Tibial artery (tissue), 4 donors: ENCODE data around the gene HENMT1.

ENCODE experiments used
- DNase-seq, 2 donors: peaks; one replicate each; pipeline ENCODE4 v3.0.0-alpha.2; 2019
- H3K27ac ChIP-seq, 2 donors: fragments of 200-600 bp; sonication (generic) in 1 of 2; 1 replicate in 1 of 2; 2 replicates in 1 of 2; pipeline ENCODE4 v1.5.1; 2018 to 2019; ENCODE audit warnings: mild to moderate bottlenecking in 1 of 2
- H3K27me3 ChIP-seq, 2 donors: fragments of 200-600 bp; sonication (generic) in 1 of 2; one replicate each; pipeline versions ENCODE4 v1.5.1 to v1.6.0; 2016 to 2019
- H3K36me3 ChIP-seq, 3 donors: fragments of 200-600 bp; sonication (generic) in 2 of 3; one replicate each; pipeline ENCODE4 v1.5.1; 2016 to 2019; ENCODE audit warnings: mild to moderate bottlenecking in 2 of 3
- H3K4me1 ChIP-seq, 4 donors: fragments of 200-600 bp; sonication (generic) in 2 of 4; 1 replicate in 3 of 4; 2 replicates in 1 of 4; pipeline ENCODE4 v1.5.1; 2016 to 2019
- H3K4me3 ChIP-seq, 2 donors: fragments of 200-600 bp; sonication (generic) in 1 of 2; 1 replicate in 1 of 2; 2 replicates in 1 of 2; pipeline ENCODE4 v1.5.1; 2018 to 2019; ENCODE audit warnings: mild to moderate bottlenecking in 2 of 2
- H3K9me3 ChIP-seq, 3 donors: fragments of 200-600 bp; sonication (generic) in 1 of 3; one replicate each; pipeline ENCODE4 v1.5.1; 2016 to 2019
- intact Hi-C: fragments of 100-400 bp; cut with DNase I; formaldehyde crosslinking; loops from one replicate; pipeline ENCODE4 v1.15.0; 2023; ENCODE audit warnings: low total_unique reads
- TF ChIP-seq, protein P1 (sequence below), 2 experiments: fragments of 200-600 bp in 1 of 2; fragments of 450-650 bp in 1 of 2; IDR thresholded peaks; one replicate each; pipeline ENCODE4 v1.5.1; 2017 to 2019; ENCODE audit warnings: antibody characterized with exemption in 2 of 2, mild to moderate bottlenecking in 1 of 2, moderate library complexity in 1 of 2

The HENMT1 gene

DNA sequence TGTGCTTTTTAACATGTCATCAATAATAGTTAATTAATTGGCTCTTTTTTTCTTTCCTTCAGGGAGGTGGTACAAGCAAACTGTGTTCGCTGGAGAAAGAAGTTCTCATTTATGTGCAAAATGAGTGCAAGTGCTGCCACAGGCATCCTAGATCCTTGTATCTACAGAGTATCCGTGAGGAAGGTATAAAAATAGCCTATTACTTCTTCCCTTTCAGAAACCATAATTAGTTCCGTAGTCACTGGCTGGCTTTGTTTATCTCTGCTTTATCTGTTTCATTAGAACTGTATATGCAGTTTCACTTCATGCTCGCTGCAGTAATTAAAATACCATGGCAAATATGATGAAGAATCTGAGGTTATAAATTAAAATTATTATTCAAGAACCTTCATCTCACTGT lies 60.4 kb downstream of the HENMT1 start:
- H3K9me3 ChIP-seq = no peaks in the 10 kb centered on the region
- H3K4me1 ChIP-seq = peaks cover 0 to 12% (median 6%) of the 10 kb centered on the region in 4 donors
- intact Hi-C loops = no loop called here
- H3K27ac ChIP-seq = no peak overlapping the region
- H3K4me3 ChIP-seq = no peak overlapping the region
- DNase-seq = no peak
- TF ChIP-seq, protein P1, sequence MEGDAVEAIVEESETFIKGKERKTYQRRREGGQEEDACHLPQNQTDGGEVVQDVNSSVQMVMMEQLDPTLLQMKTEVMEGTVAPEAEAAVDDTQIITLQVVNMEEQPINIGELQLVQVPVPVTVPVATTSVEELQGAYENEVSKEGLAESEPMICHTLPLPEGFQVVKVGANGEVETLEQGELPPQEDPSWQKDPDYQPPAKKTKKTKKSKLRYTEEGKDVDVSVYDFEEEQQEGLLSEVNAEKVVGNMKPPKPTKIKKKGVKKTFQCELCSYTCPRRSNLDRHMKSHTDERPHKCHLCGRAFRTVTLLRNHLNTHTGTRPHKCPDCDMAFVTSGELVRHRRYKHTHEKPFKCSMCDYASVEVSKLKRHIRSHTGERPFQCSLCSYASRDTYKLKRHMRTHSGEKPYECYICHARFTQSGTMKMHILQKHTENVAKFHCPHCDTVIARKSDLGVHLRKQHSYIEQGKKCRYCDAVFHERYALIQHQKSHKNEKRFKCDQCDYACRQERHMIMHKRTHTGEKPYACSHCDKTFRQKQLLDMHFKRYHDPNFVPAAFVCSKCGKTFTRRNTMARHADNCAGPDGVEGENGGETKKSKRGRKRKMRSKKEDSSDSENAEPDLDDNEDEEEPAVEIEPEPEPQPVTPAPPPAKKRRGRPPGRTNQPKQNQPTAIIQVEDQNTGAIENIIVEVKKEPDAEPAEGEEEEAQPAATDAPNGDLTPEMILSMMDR (IDR thresholded peaks at IDR 0.05) = no peak
- peaks cover 4 to 16% (median 13%) of the 10 kb centered on the region in 3 donors for H3K36me3 ChIP-seq
- no peaks in the 10 kb centered on the region for H3K27me3 ChIP-seq

DNA sequence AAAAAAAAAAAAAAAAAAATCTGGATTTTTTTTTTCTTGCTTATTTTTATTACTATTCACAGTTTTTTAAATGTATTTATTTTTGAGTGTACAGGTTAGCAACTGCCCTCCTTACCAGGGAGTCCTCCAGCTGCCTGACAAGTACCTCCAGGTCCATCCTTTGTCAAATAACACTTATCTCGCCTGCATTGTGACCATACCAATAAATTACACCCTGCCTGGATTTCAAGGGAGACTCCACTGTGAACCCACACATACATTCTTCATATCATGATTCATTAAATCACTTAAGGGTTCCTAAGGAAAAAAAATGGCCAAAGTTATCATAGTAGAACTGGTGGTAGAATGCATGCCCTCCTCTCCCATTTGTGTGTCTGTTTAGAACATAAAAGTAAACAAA lies 62.6 kb downstream of the HENMT1 start:
- H3K27ac ChIP-seq = no peak overlapping the region
- DNase-seq = no peak
- H3K36me3 ChIP-seq = peaks cover 4% of the 10 kb centered on the region in 3 donors
- no peaks in the 10 kb centered on the region for H3K27me3 ChIP-seq
- no peak overlapping the region for H3K4me3 ChIP-seq
- TF ChIP-seq, protein P1 (IDR thresholded peaks at IDR 0.05) = no peak
- intact Hi-C loops = no loop called here
- H3K4me1 ChIP-seq = peaks cover 0 to 19% (median 7%) of the 10 kb centered on the region in 4 donors
- no peaks in the 10 kb centered on the region for H3K9me3 ChIP-seq
